Measurements from ENCODE around the gene LYZL6. TPM values are rescaled to one million over a fixed set of nuclear protein-coding genes. Genes with fewer than 3 reads are reported as not detected.

LYZL6 gene
- total RNA-seq, 4 donors from 2014 or later: not detected

DNA sequence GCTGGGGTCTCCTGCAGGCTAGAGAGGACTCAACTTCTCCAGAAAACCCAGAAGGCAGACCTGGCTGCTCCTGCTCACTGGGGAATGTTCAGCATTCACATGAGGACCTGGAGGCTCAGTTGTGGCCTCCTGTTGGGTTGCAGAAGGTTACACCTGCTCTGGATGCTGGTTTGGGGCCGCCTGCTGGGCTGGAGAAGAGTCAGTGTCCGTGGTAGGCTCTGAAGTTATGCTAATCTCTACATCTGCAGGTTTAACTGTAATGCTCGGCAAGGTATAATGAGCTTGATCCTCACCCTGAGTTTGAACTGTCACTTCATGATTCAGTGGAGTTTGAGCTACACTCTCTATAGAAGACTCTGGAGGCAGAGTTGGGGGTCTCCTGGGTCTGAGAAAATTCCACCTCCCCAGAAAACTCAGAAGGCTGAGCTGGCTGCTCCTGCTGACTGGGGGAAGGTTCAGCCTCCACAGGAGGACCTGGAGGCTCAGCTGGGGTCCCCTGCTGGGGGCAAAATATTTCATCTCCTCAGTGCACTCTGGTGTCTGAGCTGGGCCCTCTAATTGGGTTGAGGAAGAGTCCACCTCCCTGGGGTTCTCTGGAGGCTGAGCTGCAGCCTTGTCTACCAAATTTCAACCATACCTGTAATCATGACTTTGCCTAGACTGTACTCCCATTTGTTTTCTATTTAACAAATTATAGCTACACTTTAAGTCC is 36.4 kb downstream of the LYZL6 start:
- H3K27me3 ChIP-seq: no peaks in the 10 kb centered on the region
- intact Hi-C loops (cut with DNase I): no loop called here
- H3K4me3 ChIP-seq: no peak overlapping the region
- H3K9me3 ChIP-seq: no peaks in the 10 kb centered on the region
- no peaks in the 10 kb centered on the region for H3K4me1 ChIP-seq
- TF ChIP-seq POLR2AphosphoS5 (IDR thresholded peaks at IDR 0.05): no peak
- TF ChIP-seq CTCF (IDR thresholded peaks at IDR 0.05): no peak
- 75% methylated on average over 3 of the region's 3 CpGs for WGBS
- no peaks in the 10 kb centered on the region for H3K36me3 ChIP-seq
- H3K27ac ChIP-seq (replicated peaks in 1 of 4): no peak overlapping the region
- no peak for DNase-seq (ENCODE audit: extremely low spot score)

DNA sequence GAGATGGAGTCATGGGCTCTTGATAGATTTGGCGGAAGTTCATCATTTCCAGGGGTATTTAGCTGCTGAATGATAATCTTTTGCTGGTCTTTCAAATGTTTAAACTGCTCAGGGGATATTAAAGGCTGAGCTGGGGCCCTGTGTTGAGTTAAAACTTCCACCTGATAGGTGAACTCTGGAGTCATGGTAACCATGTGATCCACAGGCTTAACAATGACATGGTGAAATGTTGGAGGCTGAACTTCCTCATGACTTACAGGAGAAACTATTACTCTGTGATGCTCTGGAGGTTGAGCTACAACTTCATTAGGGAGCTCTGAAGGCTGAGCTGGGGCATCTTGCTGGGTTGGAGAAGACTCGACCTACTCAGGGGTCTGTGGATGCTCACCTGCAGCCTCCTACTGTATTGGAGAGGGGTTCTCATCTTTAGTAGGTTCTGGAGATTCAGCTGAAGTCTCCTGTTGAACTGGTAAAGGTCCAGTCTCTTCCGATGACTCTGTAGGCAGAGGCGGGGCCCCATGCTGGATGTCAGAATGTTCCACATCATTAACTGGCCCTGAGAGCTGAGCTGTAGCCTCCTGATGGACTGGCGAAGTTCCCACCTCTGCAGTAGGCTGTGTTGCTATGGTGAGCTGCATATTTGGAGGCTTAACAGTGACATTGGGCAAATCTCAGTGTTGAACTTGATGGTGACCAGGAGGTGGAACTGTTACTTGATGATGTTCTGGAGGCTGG is 37.2 kb downstream of the LYZL6 start:
- Histone ChIP-seq H3K27me3 (no peaks in the 10 kb centered on the region), H3K4me3 (no peak overlapping the region), H3K9me3 (no peaks in the 10 kb centered on the region), H3K27ac (replicated peaks in 1 of 4) (no peak overlapping the region), H3K36me3 (no peaks in the 10 kb centered on the region), H3K4me1 (no peaks in the 10 kb centered on the region)
- no peak for DNase-seq (ENCODE audit: extremely low spot score)
- intact Hi-C loops (cut with DNase I): no loop called here
- no peak for TF ChIP-seq POLR2AphosphoS5 (IDR thresholded peaks at IDR 0.05)
- TF ChIP-seq CTCF (IDR thresholded peaks at IDR 0.05): no peak
- TF ChIP-seq EP300 (IDR thresholded peaks at IDR 0.05): no peak
- no peak for TF ChIP-seq POLR2A (IDR thresholded peaks at IDR 0.05; ENCODE audit: low read depth)
- 86% methylated on average over 5 of the region's 5 CpGs for WGBS

DNA sequence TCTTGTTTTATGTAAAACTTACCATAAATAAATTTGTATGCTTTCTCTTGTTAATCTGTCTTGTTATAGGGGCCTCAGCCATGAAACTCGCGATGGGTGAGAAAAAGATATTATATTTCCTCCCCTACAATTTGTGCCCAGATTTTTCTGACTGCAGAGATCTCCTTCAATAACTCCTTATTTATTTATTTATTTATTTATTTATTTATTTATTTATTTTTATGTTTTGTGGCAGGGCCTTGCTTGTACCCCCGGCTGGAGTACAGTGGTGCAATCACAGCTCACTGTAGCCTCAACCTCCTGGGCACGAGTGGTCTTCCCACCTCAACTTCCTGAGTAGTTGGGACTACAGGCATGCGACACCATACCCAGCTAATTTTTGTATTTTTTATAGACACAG is 40.1 kb downstream of the LYZL6 start:
- TF ChIP-seq EP300 (IDR thresholded peaks at IDR 0.05) (no peak), CTCF (IDR thresholded peaks at IDR 0.05) (no peak), POLR2A (IDR thresholded peaks at IDR 0.05; ENCODE audit: low read depth) (no peak), POLR2AphosphoS5 (IDR thresholded peaks at IDR 0.05) (no peak)
- no peak for DNase-seq (ENCODE audit: extremely low spot score)
- Histone ChIP-seq H3K36me3 (no peaks in the 10 kb centered on the region), H3K27me3 (no peaks in the 10 kb centered on the region), H3K4me3 (no peak overlapping the region), H3K27ac (replicated peaks in 1 of 4) (no peak overlapping the region), H3K4me1 (no peaks in the 10 kb centered on the region), H3K9me3 (no peaks in the 10 kb centered on the region)
- intact Hi-C loops (cut with DNase I): no loop called here
- 89% methylated on average over 5 of the region's 5 CpGs for WGBS

- intact Hi-C loops (cut with DNase I): no loop called here
- H3K27me3 ChIP-seq: no peaks in the 10 kb centered on the region
- no peak for DNase-seq (ENCODE audit: extremely low spot score)
- H3K27ac ChIP-seq (replicated peaks in 1 of 4): no peak overlapping the region
- H3K4me3 ChIP-seq: no peak overlapping the region
- no peaks in the 10 kb centered on the region for H3K9me3 ChIP-seq
- 86% methylated on average over 9 of the region's 9 CpGs for WGBS
- TF ChIP-seq POLR2A (IDR thresholded peaks at IDR 0.05; ENCODE audit: low read depth) (no peak), CTCF (IDR thresholded peaks at IDR 0.05) (no peak), EP300 (IDR thresholded peaks at IDR 0.05) (no peak), POLR2AphosphoS5 (IDR thresholded peaks at IDR 0.05) (no peak)
- H3K4me1 ChIP-seq: no peaks in the 10 kb centered on the region
- no peaks in the 10 kb centered on the region for H3K36me3 ChIP-seq
These were observed 41.8 kb downstream of the LYZL6 start for GRCh38 chr17:35901631-35902175.

Data from esophagus muscularis mucosa (tissue), 4 donors.